WTC11 (cell line): ENCODE data around the gene CASP3. TPM values are rescaled to one million over a fixed set of nuclear protein-coding genes. Genes with fewer than 3 reads are reported as not detected.
A peak's percentile ranks its signal among the peaks of the same experiment; 100 is the strongest.
"Not testable (repeated sequence)": the region's sequence is repeated elsewhere in the genome, so short reads cannot be mapped to it uniquely, and the experiment has no call there.

ENCODE experiments used
- ATAC-seq: fragments of 200-7000 bp; cut with Tn5 transposase; 2 replicates; pipeline ENCODE4 v1.10.0; 2021; ENCODE audit warnings: mild to moderate bottlenecking, moderate library complexity
- CTCF ChIA-PET: fragments of 300-600 bp; sonication (Branson Sonifier 250); formaldehyde crosslinking; loops from one replicate; lab custom pipeline; 2021; ENCODE audit warnings: antibody characterized with exemption; lab: Charles Lee
- POLR2A ChIA-PET: fragments of 350-600 bp; sonication (Branson Sonifier 250); formaldehyde crosslinking; loops from one replicate; lab custom pipeline; 2021; ENCODE audit warnings: antibody characterized with exemption; lab: Charles Lee
- DNase-seq: peaks from one replicate; pipeline ENCODE4 v3.0.0; 2021; ENCODE audit warnings: low spot score
- H3K27ac Mint-ChIP-seq: 2 replicates; pipeline ENCODE4 v1.8.0; 2021; ENCODE audit warnings: mixed read lengths
- H3K27me3 Mint-ChIP-seq: 2 replicates; pipeline ENCODE4 v1.8.0; 2021; ENCODE audit warnings: low read depth, mild to moderate bottlenecking, moderate library complexity, mixed read lengths
- H3K36me3 Mint-ChIP-seq: 2 replicates; pipeline ENCODE4 v1.8.0; 2021; ENCODE audit warnings: mixed read lengths
- H3K4me1 Mint-ChIP-seq: 2 replicates; pipeline ENCODE4 v1.8.0; 2022; ENCODE audit warnings: mixed read lengths
- H3K4me3 Mint-ChIP-seq: 2 replicates; pipeline ENCODE4 v1.8.0; 2021; ENCODE audit warnings: mild to moderate bottlenecking, moderate library complexity, mixed read lengths
- H3K9me3 Mint-ChIP-seq: 2 replicates; pipeline ENCODE4 v1.8.0; 2021; ENCODE audit warnings: mixed read lengths
- ATF2 ChIP-seq: sonication (generic); formaldehyde crosslinking; IDR thresholded peaks from 2 replicates; pipeline ENCODE4 v1.8.1; 2022; ENCODE audit warnings: low read depth, missing genetic modification reagents, borderline replicate concordance
- CREM ChIP-seq: sonication (generic); formaldehyde crosslinking; IDR thresholded peaks from 2 replicates; pipeline ENCODE4 v1.8.1; 2022; ENCODE audit warnings: mild to moderate bottlenecking, missing genetic modification reagents, moderate library complexity
- ESRRA ChIP-seq: sonication (generic); formaldehyde crosslinking; IDR thresholded peaks from 2 replicates; pipeline ENCODE4 v1.8.1; 2022; ENCODE audit warnings: mild to moderate bottlenecking, missing genetic modification reagents, borderline replicate concordance
- GTF2I ChIP-seq: fragments of 250-450 bp; sonication (Bioruptor Pico); conservative IDR thresholded peaks from 2 replicates; pipeline ENCODE4 v1.4.0; 2021; ENCODE audit warnings: mild to moderate bottlenecking
- HMGA2 ChIP-seq: fragments of 250-450 bp; sonication (Bioruptor Pico); IDR thresholded peaks from 2 replicates; pipeline ENCODE4 v1.4.0; 2021; ENCODE audit warnings: mild to moderate bottlenecking, moderate library complexity
- HMGXB4 ChIP-seq: sonication (generic); formaldehyde crosslinking; IDR thresholded peaks from 2 replicates; pipeline ENCODE4 v1.8.1; 2023; ENCODE audit warnings: mild to moderate bottlenecking, moderate library complexity, missing genetic modification reagents
- JAZF1 ChIP-seq: fragments of 250-450 bp; sonication (Bioruptor Pico); IDR thresholded peaks from 2 replicates; pipeline ENCODE4 v1.9.0; 2021; ENCODE audit warnings: moderate library complexity, mild to moderate bottlenecking, inconsistent platforms
- MAX ChIP-seq: sonication (generic); formaldehyde crosslinking; IDR thresholded peaks from 2 replicates; pipeline ENCODE4 v1.8.0; 2022; ENCODE audit warnings: mild to moderate bottlenecking, missing genetic modification reagents
- NFATC4 ChIP-seq: fragments of 250-450 bp; sonication (Bioruptor Pico); IDR thresholded peaks from 2 replicates; pipeline ENCODE4 v1.9.0; 2021; ENCODE audit warnings: mild to moderate bottlenecking
- NFYB ChIP-seq: sonication (generic); formaldehyde crosslinking; conservative IDR thresholded peaks from 2 replicates; pipeline ENCODE4 v1.8.0; 2022; ENCODE audit warnings: low read depth, missing genetic modification reagents
- TP53 ChIP-seq: sonication (generic); formaldehyde crosslinking; IDR thresholded peaks from 2 replicates; pipeline ENCODE4 v1.8.1; 2023; ENCODE audit warnings: mild to moderate bottlenecking, missing genetic modification reagents
- USF1 ChIP-seq: sonication (generic); formaldehyde crosslinking; IDR thresholded peaks from 2 replicates; pipeline ENCODE4 v1.8.0; 2022; ENCODE audit warnings: mild to moderate bottlenecking, missing genetic modification reagents
- ZBTB21 ChIP-seq: sonication (generic); formaldehyde crosslinking; IDR thresholded peaks from 2 replicates; pipeline ENCODE4 v1.8.1; 2023; ENCODE audit warnings: mild to moderate bottlenecking, missing genetic modification reagents, borderline replicate concordance
- ZNF121 ChIP-seq: sonication (generic); formaldehyde crosslinking; IDR thresholded peaks from 2 replicates; pipeline ENCODE4 v1.8.0; 2023; ENCODE audit warnings: missing genetic modification reagents
- ZNF232 ChIP-seq: sonication (generic); formaldehyde crosslinking; IDR thresholded peaks from 2 replicates; pipeline ENCODE4 v1.8.0; 2022; ENCODE audit warnings: mild to moderate bottlenecking, missing genetic modification reagents
- ZNF317 ChIP-seq: sonication (generic); formaldehyde crosslinking; IDR thresholded peaks from 2 replicates; pipeline ENCODE4 v1.8.1; 2023; ENCODE audit warnings: low read depth, mild to moderate bottlenecking, moderate library complexity, missing genetic modification reagents, borderline replicate concordance
- ZNF396 ChIP-seq: fragments of 250-450 bp; sonication (Bioruptor Pico); IDR thresholded peaks from 2 replicates; pipeline ENCODE4 v1.8.0; 2021; ENCODE audit warnings: mild to moderate bottlenecking, moderate library complexity, borderline replicate concordance
- ZSCAN18 ChIP-seq: fragments of 250-450 bp; sonication (Bioruptor Pico); IDR thresholded peaks from 2 replicates; pipeline ENCODE4 v2.1.2; 2022; ENCODE audit warnings: mild to moderate bottlenecking, moderate library complexity
- total RNA-seq: library from RNA; stranded (reverse); gene quantifications from 3 replicates; pipeline ENCODE4 v1.2.3, GENCODE V29; 2021

Gene CASP3
- total RNA-seq, 1 experiment from 2014 or later, result 78.9 TPM

- peak overlapping the region; percentile 43 for H3K4me3 Mint-ChIP-seq
- DNase-seq, result no peak
- TF ChIP-seq ATF2 (CRISPR knock-in tag), result no peak
- peak; percentile 89; the same call in 1 of the 2 replicates for TF ChIP-seq ESRRA (CRISPR knock-in tag)
- no peak for TF ChIP-seq ZNF396 (CRISPR knock-in tag)
- H3K4me1 Mint-ChIP-seq, result peaks cover 32% of the 10 kb centered on the region
- POLR2A ChIA-PET, result interaction anchor here (1.0 to 1.1 kb wide), 2 partner anchors 32 to 73 kb away, joined by 3 read pairs; partner anchors contain the start of genes CASP3 and PRIMPOL
- peaks cover 43% of the 10 kb centered on the region for H3K36me3 Mint-ChIP-seq
- peak overlapping the region; percentile 87 for H3K27ac Mint-ChIP-seq
- H3K9me3 Mint-ChIP-seq, result peaks cover 50% of the 10 kb centered on the region
- H3K27me3 Mint-ChIP-seq, result peaks cover 2% of the 10 kb centered on the region; the same call in 1 of the 2 replicates
- peak; percentile 85 for ATAC-seq
- CTCF ChIA-PET, result interaction anchor here (1.1 to 1.3 kb wide), 2 partner anchors 32 to 129 kb away, joined by 3 to 5 read pairs; partner anchors contain the start of genes CASP3 and PRIMPOL
These were observed 32.4 kb downstream of the CASP3 start for GRCh38 chr4:184616633-184617551.

- CTCF ChIA-PET, H3K27me3 Mint-ChIP-seq, ATAC-seq: not testable (repeated sequence)
- Mint-ChIP-seq H3K4me1 (peaks cover 40% of the 10 kb centered on the region), H3K36me3 (peaks cover 42% of the 10 kb centered on the region)
- TF ChIP-seq ZNF121 (CRISPR knock-in tag), result peak; percentile 92
- TF ChIP-seq GTF2I, result peak; percentile 71; the same call in 1 of the 2 replicates
- TF ChIP-seq, all 79 proteins: peak for 2; not testable (repeated sequence) for 77
- POLR2A ChIA-PET, result interaction anchor here (1.0 kb wide), 1 partner anchor 33 kb away, joined by 3 read pairs; the partner anchor contains the start of genes CASP3 and PRIMPOL
- Mint-ChIP-seq H3K27ac (peak overlapping the region; percentile 87; the same call in 1 of the 2 replicates), H3K9me3 (peaks cover 50% of the 10 kb centered on the region)
- not testable (repeated sequence) for DNase-seq, H3K4me3 Mint-ChIP-seq
These were observed 33.1 kb downstream of the CASP3 start for GRCh38 chr4:184616168-184616567.

GRCh38 chr4:184614509-184614908 lies 34.7 kb downstream of the CASP3 start:
- peaks cover 42% of the 10 kb centered on the region for H3K36me3 Mint-ChIP-seq
- ChIA-PET CTCF (no interaction called here), POLR2A (no interaction called here)
- peaks cover 2% of the 10 kb centered on the region; the same call in 1 of the 2 replicates for H3K27me3 Mint-ChIP-seq
- H3K9me3 Mint-ChIP-seq, result peaks cover 50% of the 10 kb centered on the region
- H3K27ac Mint-ChIP-seq, result no peak overlapping the region
- no peak overlapping the region for H3K4me3 Mint-ChIP-seq
- ATAC-seq (no peak), DNase-seq (no peak)
- peaks cover 44% of the 10 kb centered on the region for H3K4me1 Mint-ChIP-seq
- TF ChIP-seq HMGA2 (CRISPR knock-in tag) (no peak), ZBTB21 (CRISPR knock-in tag) (no peak), JAZF1 (CRISPR knock-in tag) (no peak), USF1 (CRISPR knock-in tag) (no peak), ZNF396 (CRISPR knock-in tag) (no peak), ZNF121 (CRISPR knock-in tag) (no peak), ZSCAN18 (CRISPR knock-in tag) (no peak), NFATC4 (CRISPR knock-in tag) (no peak), NFYB (CRISPR knock-in tag) (no peak), ATF2 (CRISPR knock-in tag) (no peak), ZNF232 (CRISPR knock-in tag) (no peak), ZNF317 (no peak), HMGXB4 (CRISPR knock-in tag) (no peak), CREM (CRISPR knock-in tag) (no peak), MAX (CRISPR knock-in tag) (no peak), TP53 (no peak)
